Measurements from ENCODE around the gene NEK8. TPM values are rescaled to one million over a fixed set of nuclear protein-coding genes. Genes with fewer than 3 reads are reported as not detected.

NEK8 gene
- total RNA-seq, result 0.62 TPM

DNA sequence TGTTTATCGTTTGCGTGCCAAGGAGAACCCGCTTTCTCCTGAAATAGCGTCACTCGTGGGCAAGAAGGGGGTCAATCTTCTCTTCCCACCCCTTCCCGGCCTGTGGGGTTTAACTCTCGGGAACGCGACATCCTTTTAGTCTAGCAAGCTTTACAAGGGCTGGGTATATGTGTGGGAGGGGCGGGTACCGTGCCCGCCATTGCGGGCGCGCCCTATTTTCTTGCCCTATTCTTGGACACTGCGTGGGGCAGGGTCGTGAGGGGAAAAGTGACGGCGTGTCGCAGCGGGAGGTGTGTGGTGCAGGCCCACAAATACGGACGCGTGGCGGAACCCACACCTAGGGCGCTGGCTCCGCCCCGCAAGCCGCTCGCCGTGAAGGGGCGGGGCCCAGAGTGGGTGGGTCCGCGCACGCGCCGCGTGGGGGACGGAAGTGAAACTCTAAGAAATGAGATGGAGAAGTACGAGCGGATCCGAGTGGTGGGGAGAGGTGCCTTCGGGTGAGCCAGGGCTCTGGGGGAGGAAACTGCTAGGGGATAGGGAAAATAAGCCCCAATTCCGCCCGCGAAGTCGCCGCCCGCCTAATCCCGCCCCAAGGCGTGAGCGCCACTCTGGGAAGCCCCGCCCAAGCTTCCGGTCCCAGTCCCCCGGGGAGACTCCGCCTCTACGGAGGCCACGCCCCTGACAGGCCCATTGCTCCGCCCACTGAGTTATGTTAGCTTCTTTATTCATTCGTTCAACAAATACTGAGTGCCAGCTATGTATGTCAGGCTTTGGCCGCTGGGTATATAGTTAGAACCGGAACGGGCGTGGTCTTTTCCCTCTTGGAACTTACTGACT, at the start of gene NEK8:
Gene NEK8, plus strand, starts transcription at position 425 of the 837 bp plus-strand sequence. Its CDS starts 26 bp downstream, at position 451.
- DNase-seq, result peak; percentile 82

DNA sequence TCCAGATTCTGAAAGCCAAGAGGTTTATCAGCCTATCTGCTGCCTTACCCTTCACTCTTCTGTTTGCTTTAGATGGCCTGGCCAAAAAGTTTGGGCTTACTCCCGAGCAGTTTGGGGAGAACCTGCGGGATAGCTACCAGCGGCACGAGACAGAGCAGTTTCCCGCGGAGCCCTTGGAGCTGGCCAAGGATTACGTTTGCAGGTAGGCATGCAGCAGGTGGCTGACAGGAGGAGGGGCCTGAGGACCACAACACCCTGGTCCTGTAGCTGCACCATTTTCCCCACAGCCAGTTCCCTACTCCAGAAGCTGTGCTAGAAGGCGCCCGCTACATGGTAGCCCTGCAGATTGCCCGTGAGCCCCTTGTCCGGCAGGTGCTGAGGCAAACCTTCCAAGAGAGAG, 45.9 kb upstream of the NEK8 start:
- DNase-seq, result no peak

DNA sequence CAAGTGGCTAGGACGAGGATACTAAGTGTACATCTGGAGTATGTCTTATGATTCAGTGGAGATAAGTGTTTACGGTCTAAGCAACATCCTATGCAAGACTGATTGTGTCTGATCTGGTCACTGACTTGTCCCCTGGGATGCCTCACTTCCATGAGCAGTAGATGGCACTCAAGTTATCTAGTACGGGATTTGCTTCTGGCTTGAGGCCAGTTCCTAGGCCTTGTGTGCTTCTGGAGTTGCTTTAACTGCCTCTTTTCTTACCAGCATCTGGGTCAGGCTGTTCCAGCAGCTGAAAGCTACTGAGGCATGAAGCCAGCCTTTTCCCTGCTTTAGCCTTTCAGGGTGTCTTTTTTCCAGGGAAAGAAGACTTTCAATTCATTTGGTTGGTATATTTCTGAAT, 43.6 kb upstream of the NEK8 start:
- DNase-seq, result peak; percentile 73

DNA sequence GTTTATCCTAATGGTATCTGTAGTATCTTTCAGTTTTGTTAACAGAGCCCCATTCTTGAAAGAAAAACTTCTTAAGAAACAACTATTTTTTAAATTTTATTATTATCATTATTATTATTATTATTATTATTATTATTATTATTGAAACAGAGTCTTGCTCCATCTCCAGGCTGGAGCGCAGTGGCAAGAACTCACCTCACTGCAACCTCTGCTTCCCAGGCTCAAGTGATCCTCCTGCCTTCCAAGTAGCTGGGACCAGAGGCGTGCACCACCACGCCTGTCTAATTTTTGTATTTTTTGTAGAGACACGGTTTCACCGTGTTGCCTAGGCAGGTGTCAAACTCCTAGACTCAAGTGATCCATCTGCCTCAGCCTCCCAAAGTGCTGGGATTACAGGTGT, 43.2 kb upstream of the NEK8 start:
- no peak for DNase-seq

DNA sequence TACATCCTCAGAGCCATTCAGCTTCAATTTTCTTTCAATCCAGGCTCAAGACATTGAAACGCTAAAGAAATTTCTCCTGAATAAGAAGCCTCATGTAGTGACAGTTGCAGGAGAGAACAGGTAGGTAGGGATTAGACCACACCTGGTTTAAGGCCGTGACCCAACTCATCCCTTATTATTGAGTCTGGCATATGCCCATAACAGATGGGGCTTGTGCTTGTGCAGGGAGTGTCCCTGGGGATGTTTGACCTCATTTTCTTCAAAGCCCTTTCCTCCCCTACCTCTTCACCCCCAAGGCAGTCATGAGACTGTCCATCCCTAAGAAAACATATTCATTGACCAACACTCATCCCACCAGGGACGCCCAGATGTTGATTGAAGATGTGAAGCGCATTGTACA, 42.3 kb upstream of the NEK8 start:
- DNase-seq, result no peak

DNA sequence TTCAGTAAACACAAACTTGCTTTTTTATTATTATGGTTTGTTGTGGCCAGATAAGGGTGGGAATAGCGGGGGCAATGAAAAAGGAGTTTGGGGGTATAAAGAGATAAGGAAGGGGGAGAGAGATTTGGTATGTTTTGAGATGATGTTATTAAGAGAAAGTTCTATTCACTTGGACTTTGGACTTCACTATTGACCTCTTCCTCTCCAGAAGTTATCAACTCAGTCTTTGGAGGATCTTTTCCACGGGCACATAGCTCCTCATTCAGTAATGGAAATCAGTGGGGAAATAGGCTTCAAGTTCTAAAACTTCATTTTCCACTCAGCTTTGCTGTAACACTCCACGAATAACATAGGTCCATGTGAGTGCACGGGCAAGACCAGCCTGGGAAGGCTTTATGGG, 40.1 kb upstream of the NEK8 start:
- DNase-seq, result no peak

DNA sequence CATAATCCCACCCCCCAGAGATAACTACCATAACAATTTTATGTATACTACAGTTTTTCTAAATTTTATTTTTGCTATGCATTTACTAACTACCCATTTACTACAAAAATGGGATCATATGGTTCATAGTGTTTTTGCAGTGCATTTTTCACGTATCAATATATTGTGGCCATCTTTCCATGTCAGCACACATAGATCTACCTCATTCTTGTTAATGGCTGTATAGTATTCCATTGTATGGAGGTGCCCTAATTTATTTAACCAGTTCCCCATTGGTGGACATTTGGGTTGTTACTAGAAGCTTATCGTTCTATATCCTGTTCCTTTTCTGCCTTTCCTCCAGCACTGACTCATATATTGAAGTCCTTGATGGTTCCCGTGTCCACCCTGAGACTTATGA, 39.6 kb upstream of the NEK8 start:
- DNase-seq, result no peak

DNA sequence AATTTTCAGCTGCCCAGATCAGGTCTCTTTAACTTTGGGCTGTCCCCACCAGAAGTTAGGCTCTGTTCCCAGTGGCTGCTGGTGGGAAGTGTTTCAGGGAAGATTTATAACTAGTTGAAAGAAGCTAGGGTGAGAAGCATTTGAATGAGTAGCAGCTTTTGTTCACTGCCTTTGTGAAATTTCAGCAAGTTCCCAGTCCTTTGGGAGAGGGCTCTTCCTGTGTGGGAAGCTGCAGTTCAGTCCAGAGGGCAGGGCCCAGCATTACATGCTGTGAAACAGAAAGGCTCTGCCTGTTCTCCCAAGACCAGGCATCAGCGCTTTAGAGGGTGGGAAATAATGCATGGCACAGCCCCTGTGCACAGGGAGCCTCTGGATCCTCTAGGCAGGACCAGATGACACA, 34.7 kb upstream of the NEK8 start:
- DNase-seq, result no peak

DNA sequence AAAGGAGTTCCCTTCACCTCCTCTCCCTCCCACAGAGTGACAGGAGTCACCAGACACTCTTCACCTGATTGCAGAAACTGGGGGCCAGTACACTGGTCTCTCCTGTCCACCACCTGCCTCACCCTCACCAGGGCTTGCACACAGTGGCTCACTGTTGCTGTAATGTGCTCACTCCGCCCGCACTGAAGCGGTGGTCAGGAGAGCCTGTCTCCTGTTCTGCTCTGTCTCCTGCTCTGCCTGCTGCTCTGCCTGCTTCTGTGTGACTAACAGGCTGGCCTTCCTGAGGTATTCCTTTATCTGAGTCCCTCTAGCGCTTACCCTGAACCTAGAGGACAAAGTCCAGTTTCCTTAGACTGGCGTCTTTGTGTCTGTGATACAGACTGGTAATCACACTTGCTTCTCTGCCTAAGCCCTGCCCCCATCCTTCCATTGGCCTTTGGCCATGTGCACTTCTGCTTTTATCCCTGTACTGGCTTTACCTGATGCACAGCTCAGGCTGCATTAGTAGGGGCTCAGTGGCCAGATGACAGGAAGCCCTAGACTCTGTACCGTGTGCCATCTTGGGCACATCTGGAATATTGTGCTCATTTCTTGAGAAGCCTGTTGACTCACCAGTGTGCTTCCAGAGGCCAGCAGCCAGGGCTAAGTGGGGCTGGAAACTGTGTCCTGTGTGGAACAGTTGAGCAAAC, 30.2 kb upstream of the NEK8 start:
- DNase-seq, result no peak

DNA sequence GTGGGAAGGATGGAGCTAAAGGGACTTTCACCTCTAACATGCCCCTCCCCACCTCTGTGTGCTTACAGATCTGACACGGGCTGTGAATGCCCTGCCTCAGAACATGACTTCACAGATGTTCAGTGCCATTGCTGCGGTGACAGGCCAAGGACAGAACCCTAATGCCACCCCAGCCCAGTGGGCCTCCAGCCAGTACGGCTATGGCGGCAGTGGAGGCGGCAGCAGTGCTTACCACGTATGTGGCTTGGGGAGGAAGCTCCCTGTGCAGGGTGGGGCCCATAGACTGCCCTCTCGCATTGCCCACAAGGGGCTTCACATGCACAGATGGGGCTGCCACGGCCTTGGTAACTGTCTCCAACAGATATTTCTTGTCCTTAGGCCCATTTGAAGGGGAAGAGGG, 28.3 kb upstream of the NEK8 start:
- DNase-seq, result no peak

DNA sequence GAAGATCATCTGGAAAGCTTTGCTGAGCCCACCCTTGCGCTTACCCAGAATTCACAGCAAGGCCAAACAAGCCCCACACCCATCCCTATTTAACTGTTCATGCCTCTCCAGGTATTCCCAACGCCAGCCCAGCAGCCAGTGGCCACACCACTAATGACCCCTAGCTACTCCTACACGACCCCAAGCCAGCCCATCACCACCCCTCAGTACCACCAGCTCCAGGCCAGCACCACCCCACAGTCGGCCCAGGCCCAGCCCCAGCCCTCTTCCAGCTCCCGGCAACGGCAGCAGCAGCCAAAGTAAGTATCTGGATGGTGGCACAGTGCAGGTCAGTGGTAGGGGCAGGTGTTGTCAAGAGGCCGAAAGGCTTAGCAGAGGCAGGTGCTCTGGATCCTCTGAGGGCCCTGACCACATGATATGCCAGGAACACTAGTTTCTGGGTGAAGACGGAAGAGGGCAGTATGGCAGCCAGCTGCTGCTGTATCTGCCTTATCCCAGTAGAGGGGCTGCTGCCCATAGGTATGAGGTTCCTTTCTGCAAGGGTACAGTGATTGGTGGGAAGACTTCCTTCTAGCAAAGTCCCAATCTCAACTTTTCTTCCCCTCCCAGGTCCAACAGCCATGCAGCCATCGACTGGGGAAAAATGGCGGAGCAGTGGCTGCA, 27.6 kb upstream of the NEK8 start:
- no peak for DNase-seq

DNA sequence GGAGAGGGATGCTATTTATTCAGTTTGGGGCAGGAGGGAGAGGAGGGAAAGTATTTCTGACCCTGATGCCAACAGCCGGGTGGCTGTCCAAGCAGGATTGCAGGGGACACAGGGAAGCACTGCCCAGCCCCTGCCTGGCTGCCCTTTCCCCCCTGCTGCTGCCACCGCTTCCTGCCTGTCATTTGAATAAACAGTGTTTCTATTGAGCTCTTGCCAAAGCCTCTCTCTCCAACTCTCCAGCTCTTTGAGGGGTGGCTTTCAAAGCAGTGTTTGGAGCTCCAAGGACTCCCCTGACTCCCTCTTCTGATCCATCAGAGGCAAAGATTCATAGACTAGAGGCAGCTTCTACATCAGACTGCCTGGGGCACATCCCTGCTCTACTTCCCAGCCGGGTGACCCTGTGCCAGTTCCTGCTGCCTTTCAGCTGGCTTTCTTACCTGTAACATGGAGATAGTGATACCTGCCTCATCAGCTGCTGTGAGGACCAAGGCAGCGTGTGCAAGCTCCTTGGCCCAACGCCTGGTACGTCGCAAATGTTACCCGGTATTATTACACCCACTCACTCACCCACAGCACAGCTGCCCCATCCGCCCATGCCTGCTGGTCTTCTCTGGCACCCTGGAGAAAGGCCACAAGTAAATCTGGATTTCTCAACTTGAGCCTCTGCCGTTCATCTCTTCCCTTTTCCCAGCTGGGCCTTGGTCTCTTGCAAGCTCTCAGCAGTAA, 26.4 kb upstream of the NEK8 start:
- DNase-seq, result peak; percentile 49

DNA sequence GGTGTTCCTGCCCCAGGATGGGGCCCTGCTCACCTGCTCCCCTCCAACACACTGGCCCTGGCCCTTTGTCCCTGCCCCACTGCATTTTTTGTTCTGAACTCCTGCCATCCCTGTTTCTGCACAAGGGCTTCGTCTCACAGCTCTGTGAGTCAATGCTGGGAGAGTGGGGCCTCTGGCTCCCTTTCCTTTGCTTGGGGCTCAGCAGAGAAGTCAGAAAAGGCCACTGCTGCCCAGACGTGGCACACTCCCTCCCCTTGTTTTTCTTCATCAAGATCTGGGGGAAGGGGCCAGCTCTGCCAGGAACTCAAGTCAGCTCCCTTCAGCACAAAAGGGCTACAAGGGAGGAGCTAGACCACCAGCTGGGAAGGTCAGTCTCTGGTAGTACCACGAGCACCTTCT, 25.8 kb upstream of the NEK8 start:
- no peak for DNase-seq

DNA sequence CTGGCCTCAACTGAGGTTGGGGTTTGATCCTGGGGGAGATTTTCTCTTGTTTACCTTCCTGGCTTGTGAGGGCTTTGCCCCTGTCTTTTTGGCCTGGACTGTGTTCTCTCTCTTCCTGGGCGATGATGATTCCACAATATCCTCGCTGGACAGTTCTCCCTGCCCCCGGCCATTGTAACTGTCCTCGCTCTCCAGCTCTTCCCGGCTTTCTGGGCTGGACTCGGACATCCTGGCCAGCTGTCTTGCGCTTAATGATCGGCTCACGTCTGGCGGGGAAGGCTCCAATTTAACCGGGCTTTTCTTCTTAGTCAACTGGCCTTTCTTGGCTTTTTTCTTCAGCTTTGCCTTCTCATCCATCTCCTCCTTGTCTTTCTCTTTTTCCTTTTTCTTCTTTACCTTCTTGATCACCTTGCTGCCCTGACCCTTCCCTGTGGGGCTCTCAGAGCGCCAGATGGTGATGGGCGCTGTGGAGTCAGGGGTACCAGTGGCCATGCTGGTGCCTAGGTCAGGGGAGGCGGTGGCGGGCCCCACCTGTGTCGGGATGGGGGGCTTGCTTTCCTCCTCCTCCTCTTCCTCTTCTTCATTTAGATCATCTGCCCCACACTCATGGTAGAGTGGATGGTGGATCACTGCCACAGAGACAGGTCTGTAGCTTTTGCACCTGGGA, 24.9 kb upstream of the NEK8 start:
- DNase-seq, result no peak

DNA sequence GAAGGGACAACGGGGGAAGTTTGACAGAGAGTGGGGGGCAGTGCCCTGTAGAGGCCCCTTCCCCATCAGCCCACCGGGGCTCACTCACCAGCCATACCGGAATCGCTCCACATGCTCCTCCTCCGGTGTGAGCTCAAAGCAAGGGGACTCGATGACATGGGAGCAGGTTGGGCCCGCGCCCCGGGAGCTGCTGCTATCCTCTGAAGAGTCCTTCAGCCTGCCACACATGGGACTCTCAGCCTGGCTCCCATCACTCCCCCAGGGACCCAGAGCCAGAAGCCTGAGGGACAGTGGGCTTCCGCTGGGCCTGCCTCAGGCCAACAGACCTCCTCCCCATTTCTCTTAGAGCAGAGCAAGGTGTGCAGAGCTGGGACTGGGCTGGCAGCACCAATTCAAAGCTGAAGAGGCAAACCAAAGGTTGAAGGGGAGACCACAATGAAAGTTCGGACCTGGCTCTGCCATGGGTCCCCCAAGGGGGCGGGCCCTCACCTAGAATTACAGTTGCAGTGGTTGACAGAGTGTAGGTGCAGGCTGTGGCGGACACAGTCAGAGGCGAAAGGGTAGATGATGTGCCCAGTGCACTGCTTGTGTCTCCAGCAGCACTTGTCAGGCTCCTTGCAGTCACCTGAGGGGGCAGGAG, 24.2 kb upstream of the NEK8 start:
- DNase-seq, result no peak

DNA sequence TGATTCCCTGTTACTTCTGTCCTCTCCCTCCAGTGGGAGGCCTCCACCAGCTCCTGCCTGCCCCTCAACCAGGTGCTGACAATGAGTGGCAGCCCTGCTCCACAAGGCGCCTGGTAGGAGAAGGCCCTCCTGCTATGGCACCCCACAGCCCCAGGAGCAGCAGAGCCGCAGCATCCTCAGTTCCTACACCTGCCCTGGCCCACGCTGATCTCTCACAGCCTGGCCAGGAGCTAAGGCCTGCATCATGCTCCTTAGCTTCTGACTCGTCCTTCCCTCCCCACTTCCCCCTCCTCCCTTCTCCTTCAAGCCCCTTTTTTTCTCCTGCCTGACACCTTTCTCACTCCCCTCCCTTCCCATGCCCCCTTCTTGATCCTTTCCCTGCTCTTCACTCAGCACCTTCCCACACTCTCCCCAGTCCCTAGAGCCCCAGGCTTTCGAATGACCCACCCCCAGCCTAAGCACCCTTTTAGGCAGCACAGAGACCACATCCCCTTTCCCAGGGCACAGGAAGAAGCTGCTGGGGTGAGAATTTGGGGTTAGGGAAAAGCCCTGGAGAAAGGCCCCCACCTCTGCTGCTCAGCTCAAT, 23.4 kb upstream of the NEK8 start:
- DNase-seq, result no peak

DNA sequence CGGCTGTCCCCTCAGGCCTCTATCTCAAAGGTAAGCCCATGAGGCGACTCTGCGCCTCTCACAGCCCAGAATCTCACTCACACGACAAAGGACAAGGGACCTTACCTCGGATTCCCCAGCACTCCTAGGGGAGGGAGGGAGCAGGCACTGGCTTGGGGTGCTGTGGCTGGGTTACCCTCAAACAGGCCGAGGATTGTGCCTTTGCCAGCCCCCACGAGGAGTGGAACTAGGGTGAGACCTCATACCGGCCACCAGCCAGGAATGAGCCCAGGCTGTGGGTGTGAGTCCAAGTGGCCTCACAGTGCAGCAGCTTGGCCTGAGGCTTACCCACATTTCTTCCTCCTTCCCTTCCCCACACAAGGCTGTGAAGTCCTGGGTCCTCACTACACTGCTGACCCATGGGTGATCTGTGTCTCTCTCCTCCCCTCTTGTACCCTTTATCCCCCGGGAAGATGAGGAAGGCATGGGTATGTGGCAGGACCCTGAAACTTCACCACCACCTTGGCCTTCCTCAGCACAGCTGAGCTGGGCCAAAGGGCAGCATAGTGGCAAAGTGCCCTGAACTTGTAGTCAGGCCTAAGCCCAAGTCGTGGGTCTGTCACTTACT, 22.8 kb upstream of the NEK8 start:
- no peak for DNase-seq

DNA sequence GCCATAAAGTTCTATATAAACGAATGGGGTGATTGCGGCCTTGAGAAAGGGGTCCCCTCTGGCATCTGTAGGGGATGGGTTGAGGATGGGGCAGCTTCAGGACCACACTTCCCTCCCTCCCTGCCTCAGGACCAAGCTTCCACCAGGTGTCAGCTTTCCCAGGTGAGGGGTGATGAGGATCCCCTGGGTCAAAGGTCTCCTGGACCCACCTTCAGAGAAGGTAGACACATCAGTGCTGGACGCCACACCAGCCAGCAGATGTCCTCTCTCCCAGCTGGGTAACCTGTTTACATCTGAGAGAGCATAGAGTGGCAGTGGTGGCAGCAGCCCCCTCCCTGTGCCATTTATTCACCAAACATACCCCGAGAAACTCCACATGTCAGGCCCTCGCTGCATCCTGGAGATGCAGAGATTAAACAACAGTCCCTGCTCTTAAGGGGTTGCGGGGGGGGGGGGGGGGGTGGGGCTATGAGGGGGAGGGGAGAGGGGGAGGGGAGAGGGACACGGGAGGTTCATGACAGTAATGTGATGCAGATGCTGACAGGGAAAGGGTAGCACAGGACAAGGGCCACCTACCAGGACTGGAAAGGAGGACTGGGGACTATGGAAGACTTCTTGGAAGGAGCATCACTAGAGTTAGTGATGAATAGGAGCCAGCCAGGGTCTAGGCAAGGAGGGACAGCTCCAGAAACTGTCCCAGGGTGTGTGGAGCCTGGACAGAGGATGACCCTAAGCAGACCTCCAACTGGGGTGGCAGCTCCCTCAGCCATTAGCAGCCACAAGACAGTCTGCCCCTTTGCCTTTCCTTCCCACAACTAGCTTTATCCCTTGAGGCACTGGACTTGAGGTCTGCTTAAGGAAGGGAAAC, 21.9 kb upstream of the NEK8 start:
- DNase-seq, result no peak

DNA sequence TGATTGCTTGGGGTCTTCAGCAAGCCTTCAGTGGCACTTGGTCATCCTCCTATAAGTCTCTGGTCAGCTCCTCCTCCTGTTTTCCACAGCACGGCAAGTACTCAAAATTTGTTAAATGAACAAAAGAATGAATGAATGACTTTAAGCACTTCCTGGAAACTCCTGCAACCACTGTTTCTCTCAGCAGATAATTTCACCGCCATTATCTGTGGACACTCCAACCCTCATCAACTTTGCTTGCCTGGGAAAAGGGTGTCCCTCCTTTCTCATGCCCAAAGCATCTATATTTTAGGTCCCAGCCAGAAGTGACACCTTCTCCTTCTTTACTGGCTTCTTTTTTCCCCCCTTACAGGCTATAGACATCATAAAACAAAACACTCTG, 21.3 kb upstream of the NEK8 start:
- no peak for DNase-seq

Measured in occipital lobe (tissue), 2 donors.